ENCODE measurements around the gene DDX20. TPM values are rescaled to one million over a fixed set of nuclear protein-coding genes. Genes with fewer than 3 reads are reported as not detected.
"Not testable (repeated sequence)": the region's sequence is repeated elsewhere in the genome, so short reads cannot be mapped to it uniquely, and the experiment has no call there.

The DDX20 gene
- polyA plus RNA-seq, 1 of the 3 experiments (the other 2 are of a cell fraction), result 3.8 TPM

GRCh38 chr1:111739925-111740765 is 15.6 kb upstream of the DDX20 start (continued):
- TF ChIP-seq FOXM1 (IDR thresholded peaks at IDR 0.05; ENCODE audit: low read depth), result no peak
- no peak for TF ChIP-seq POLR2AphosphoS5 (IDR thresholded peaks at IDR 0.05; ENCODE audit: low read depth, low read length)
- TF ChIP-seq, protein P1, sequence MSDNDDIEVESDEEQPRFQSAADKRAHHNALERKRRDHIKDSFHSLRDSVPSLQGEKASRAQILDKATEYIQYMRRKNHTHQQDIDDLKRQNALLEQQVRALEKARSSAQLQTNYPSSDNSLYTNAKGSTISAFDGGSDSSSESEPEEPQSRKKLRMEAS (IDR thresholded peaks at IDR 0.05; ENCODE audit: low read depth), result peak; percentile 26; the same call in 1 of the 2 replicates
- TF ChIP-seq EP300 (IDR thresholded peaks at IDR 0.05; ENCODE audit: borderline replicate concordance in 1 of 2, low read depth in 1 of 2, low read length in 1 of 2), result no peak

DNA sequence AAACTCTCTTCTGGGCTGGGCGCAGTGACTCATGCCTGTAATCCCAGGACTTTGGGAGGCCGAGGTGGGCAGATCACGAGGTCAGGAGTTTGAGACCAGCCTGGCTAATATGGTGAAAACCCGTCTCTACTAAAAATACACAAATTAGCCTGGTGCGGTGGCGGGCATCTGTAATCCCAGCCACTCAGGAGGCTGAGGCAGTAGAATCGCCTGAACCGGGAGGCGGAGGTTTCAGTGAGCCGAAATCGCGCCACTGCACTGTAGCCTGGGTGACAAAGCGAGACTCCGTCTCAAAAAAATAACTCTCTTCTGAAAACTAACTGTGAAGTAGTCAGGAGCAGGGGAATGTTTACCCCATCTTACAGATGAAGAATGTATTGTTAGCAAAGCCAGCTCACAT is 13.4 kb upstream of the DDX20 start:
- not testable (repeated sequence) for H3K9ac ChIP-seq; H3K27me3 ChIP-seq (ENCODE audit: insufficient read depth); H3K9me3 ChIP-seq; H4K20me1 ChIP-seq (ENCODE audit: insufficient read depth); DNase-seq; H2AFZ ChIP-seq (ENCODE audit: low read depth); H3K9me2 ChIP-seq; H3K79me2 ChIP-seq (ENCODE audit: insufficient read depth); H3K4me3 ChIP-seq (ENCODE audit: low read depth in 2 of 2, low read length in 1 of 2); H3K4me2 ChIP-seq; H3F3A ChIP-seq (replicated peaks; ENCODE audit: insufficient read depth); H3K36me3 ChIP-seq (replicated peaks in 1 of 2; ENCODE audit: control insufficient read depth in 1 of 2, insufficient read depth in 2 of 2, low read length in 1 of 2); H3K4me1 ChIP-seq (ENCODE audit: control insufficient read depth in 1 of 2, insufficient read depth in 2 of 2, low read depth in 1 of 2, low read length in 1 of 2); H3K27ac ChIP-seq (ENCODE audit: low read depth in 2 of 2, low read length in 1 of 2)
- CTCF ChIA-PET, result interaction anchor here (1.0 to 1.6 kb wide), 2 partner anchors 13 to 27 kb away, joined by 3 to 5 read pairs; no protein-coding TSS in a partner anchor
- WGBS (ENCODE audit: low lambda C conversion rate), result 96% methylated on average over 14 of the region's 14 CpGs
- POLR2A ChIA-PET, result interaction anchor here (1.6 kb wide), 1 partner anchor 13 kb away, joined by 4 read pairs; no protein-coding TSS in a partner anchor

GRCh38 chr1:111742938-111743549 is 12.7 kb upstream of the DDX20 start:
- Histone ChIP-seq H3K9ac (no peak overlapping the region), H3K9me3 (no peaks in the 10 kb centered on the region), H3K79me2 (ENCODE audit: insufficient read depth) (no peaks in the 10 kb centered on the region), H3K4me3 (ENCODE audit: low read depth in 2 of 2, low read length in 1 of 2) (no peak overlapping the region), H3K27ac (ENCODE audit: low read depth in 2 of 2, low read length in 1 of 2) (no peak overlapping the region), H3K9me2 (no peaks in the 10 kb centered on the region), H4K20me1 (ENCODE audit: insufficient read depth) (no peaks in the 10 kb centered on the region), H3K4me2 (no peak overlapping the region), H3K4me1 (ENCODE audit: control insufficient read depth in 1 of 2, insufficient read depth in 2 of 2, low read depth in 1 of 2, low read length in 1 of 2) (peaks cover under 1 to 5% of the 10 kb centered on the region in 2 experiments; a peak in 1 of 4 replicates), H2AFZ (ENCODE audit: low read depth) (no peak overlapping the region), H3K27me3 (ENCODE audit: insufficient read depth) (no peaks in the 10 kb centered on the region), H3F3A (replicated peaks; ENCODE audit: insufficient read depth) (peaks cover 6% of the 10 kb centered on the region), H3K36me3 (replicated peaks in 1 of 2; ENCODE audit: control insufficient read depth in 1 of 2, insufficient read depth in 2 of 2, low read length in 1 of 2) (no peaks in the 10 kb centered on the region)
- ChIA-PET CTCF (interaction anchor here (1.0 to 1.6 kb wide), 2 partner anchors 12 to 28 kb away, joined by 5 to 6 read pairs; no protein-coding TSS in a partner anchor), POLR2A (interaction anchor here (1.6 kb wide), 1 partner anchor 12 kb away, joined by 4 read pairs; no protein-coding TSS in a partner anchor)
- DNase-seq, result no peak
- TF ChIP-seq SIN3A (IDR thresholded peaks at IDR 0.05; ENCODE audit: borderline replicate concordance, low read depth, low read length) (no peak), POLR2AphosphoS5 (IDR thresholded peaks at IDR 0.05; ENCODE audit: low read depth, low read length) (no peak), RFX5 (IDR thresholded peaks at IDR 0.05; ENCODE audit: low read length) (no peak), NFIC (IDR thresholded peaks at IDR 0.05; ENCODE audit: borderline replicate concordance) (no peak), EZH2phosphoT487 (IDR thresholded peaks at IDR 0.05; ENCODE audit: borderline replicate concordance, low read depth) (no peak), RCOR1 (IDR thresholded peaks at IDR 0.05; ENCODE audit: low read length) (no peak), RXRA (IDR thresholded peaks at IDR 0.05; ENCODE audit: borderline replicate concordance, low read depth) (no peak)
- TF ChIP-seq, protein P1 (IDR thresholded peaks at IDR 0.05; ENCODE audit: low read depth), result no peak
- 63% methylated on average over 5 of the region's 5 CpGs for WGBS (ENCODE audit: low lambda C conversion rate)

Measured in SK-N-SH (cell line).